Prostate gland (tissue), 2 donors: ENCODE measurements around the gene MRPL54. TPM values are rescaled to one million over a fixed set of nuclear protein-coding genes. Genes with fewer than 3 reads are reported as not detected.

Experiments used
- DNase-seq: peaks from one replicate; pipeline ENCODE4 v3.0.0-alpha.2; 2019; ENCODE audit warnings: low spot score
- H3K27ac ChIP-seq, 2 donors: fragments of 200-600 bp; sonication (generic); 2 replicates each; pipeline ENCODE4 v1.5.1; 2017 to 2019
- H3K27me3 ChIP-seq: fragments of 200-600 bp; sonication (generic); replicated peaks from 2 replicates; pipeline ENCODE4 v1.5.1; 2019; ENCODE audit not compliant: insufficient read depth
- H3K36me3 ChIP-seq, 2 donors: fragments of 200-600 bp; sonication (generic); 1 replicate in 1 of 2; 2 replicates in 1 of 2; pipeline versions ENCODE4 v1.5.1 to v1.8.1; 2017 to 2019
- H3K4me1 ChIP-seq: fragments of 200-600 bp; sonication (generic); replicated peaks from 2 replicates; pipeline ENCODE4 v1.5.1; 2019
- H3K4me3 ChIP-seq, 2 donors: fragments of 200-600 bp; sonication (generic); 2 replicates each; pipeline ENCODE4 v1.5.1; 2017 to 2019
- H3K9me3 ChIP-seq: fragments of 200-600 bp; sonication (generic); 2 replicates; pipeline ENCODE4 v1.5.1; 2017
- POLR2A ChIP-seq: fragments of 450-650 bp; IDR thresholded peaks from one replicate; pipeline ENCODE4 v1.6.1; 2016; ENCODE audit warnings: antibody characterized with exemption, mild to moderate bottlenecking
- POLR2AphosphoS5 ChIP-seq: sonication (generic); formaldehyde crosslinking; IDR thresholded peaks from one replicate; pipeline ENCODE4 v1.6.1; 2017; ENCODE audit warnings: antibody characterized with exemption
- WGBS: methylation state at CpG from one replicate; pipeline ENCODE4 v1.1.5; 2018; 5-methylcytosine and 5-hydroxymethylcytosine counted together
- intact Hi-C: fragments of 100-400 bp; cut with DNase I; formaldehyde crosslinking; loops from one replicate; pipeline ENCODE4 v1.14.2; 2022
- total RNA-seq, 2 donors: library from RNA; depleted of rRNA; stranded (reverse); fragments of >200 nt; gene quantifications; one replicate each; pipeline ENCODE4 v1.1.0, GENCODE V29; 2016
- TF ChIP-seq, protein P1 (sequence below), 4 experiments: fragments of 200-600 bp in 2 of 4; fragments of 450-650 bp in 2 of 4; sonication (generic) in 2 of 4; IDR thresholded peaks; 1 replicate in 3 of 4; 2 replicates in 1 of 4; pipeline ENCODE4 v1.5.1; 2016 to 2019; ENCODE audit warnings: antibody characterized with exemption in 4 of 4, mild to moderate bottlenecking in 2 of 4, moderate library complexity in 2 of 4

Gene MRPL54
- total RNA-seq, 2 donors from 2014 or later = 69.7 to 105 TPM

DNA sequence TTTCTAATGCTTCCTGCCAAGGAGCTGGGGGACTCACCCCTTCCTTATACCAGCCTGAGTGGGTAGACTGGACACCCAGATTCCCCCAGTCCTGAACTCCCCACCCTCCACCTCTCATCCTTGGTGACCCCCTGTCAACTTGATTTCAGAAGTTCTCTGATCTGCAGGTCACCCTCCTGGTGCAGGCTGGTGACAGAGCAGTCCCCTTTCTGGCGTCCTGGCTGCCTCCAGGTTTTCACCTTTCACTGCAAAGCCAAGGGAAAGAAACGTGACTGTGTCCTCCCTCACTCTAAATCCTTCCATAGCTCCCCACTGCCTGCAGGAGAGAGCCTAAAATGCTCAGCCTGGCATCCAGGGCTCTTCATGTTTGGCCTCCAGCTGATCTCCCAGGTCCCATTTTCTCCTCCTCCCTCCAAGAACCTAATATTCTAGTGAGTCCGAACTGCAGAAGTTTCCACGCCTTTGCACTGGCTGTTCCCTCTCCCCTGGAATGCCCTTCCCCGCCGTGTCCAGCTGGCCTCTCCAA, 27.8 kb downstream of the MRPL54 start:
- Histone ChIP-seq H3K36me3 (no peaks in the 10 kb centered on the region), H3K4me3 (no peak overlapping the region), H3K4me1 (no peaks in the 10 kb centered on the region), H3K9me3 (no peaks in the 10 kb centered on the region), H3K27ac (no peak overlapping the region), H3K27me3 (no peaks in the 10 kb centered on the region)
- intact Hi-C loops = no loop called here
- TF ChIP-seq, protein P1, sequence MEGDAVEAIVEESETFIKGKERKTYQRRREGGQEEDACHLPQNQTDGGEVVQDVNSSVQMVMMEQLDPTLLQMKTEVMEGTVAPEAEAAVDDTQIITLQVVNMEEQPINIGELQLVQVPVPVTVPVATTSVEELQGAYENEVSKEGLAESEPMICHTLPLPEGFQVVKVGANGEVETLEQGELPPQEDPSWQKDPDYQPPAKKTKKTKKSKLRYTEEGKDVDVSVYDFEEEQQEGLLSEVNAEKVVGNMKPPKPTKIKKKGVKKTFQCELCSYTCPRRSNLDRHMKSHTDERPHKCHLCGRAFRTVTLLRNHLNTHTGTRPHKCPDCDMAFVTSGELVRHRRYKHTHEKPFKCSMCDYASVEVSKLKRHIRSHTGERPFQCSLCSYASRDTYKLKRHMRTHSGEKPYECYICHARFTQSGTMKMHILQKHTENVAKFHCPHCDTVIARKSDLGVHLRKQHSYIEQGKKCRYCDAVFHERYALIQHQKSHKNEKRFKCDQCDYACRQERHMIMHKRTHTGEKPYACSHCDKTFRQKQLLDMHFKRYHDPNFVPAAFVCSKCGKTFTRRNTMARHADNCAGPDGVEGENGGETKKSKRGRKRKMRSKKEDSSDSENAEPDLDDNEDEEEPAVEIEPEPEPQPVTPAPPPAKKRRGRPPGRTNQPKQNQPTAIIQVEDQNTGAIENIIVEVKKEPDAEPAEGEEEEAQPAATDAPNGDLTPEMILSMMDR (IDR thresholded peaks at IDR 0.05) = no peak
- no peak for TF ChIP-seq POLR2A
- no peak for TF ChIP-seq POLR2AphosphoS5
- DNase-seq = no peak
- 77% methylated on average over 6 of the region's 6 CpGs for WGBS

- intact Hi-C loops = no loop called here
- Histone ChIP-seq H3K9me3 (no peaks in the 10 kb centered on the region), H3K27me3 (no peaks in the 10 kb centered on the region), H3K4me3 (no peak overlapping the region), H3K27ac (no peak overlapping the region), H3K36me3 (no peaks in the 10 kb centered on the region), H3K4me1 (no peaks in the 10 kb centered on the region)
- TF ChIP-seq POLR2AphosphoS5 (no peak), POLR2A (no peak)
- TF ChIP-seq, protein P1 (IDR thresholded peaks at IDR 0.05) = no peak
- DNase-seq = no peak
- WGBS = 83% methylated on average over 7 of the region's 7 CpGs
Observed at GRCh38 chr19:3790941-3791340, 28.5 kb downstream of the MRPL54 start.

GRCh38 chr19:3792114-3792513, 29.6 kb downstream of the MRPL54 start:
- no peaks in the 10 kb centered on the region for H3K36me3 ChIP-seq
- 69% methylated on average over 3 of the region's 3 CpGs for WGBS
- no peaks in the 10 kb centered on the region for H3K9me3 ChIP-seq
- no peaks in the 10 kb centered on the region for H3K4me1 ChIP-seq
- DNase-seq = no peak
- intact Hi-C loops = no loop called here
- no peak overlapping the region for H3K27ac ChIP-seq
- TF ChIP-seq, protein P1 (IDR thresholded peaks at IDR 0.05) = no peak
- TF ChIP-seq POLR2AphosphoS5 (no peak), POLR2A (no peak)
- H3K27me3 ChIP-seq = no peaks in the 10 kb centered on the region
- no peak overlapping the region for H3K4me3 ChIP-seq

GRCh38 chr19:3793799-3794198, 31.3 kb downstream of the MRPL54 start:
- no peak overlapping the region for H3K27ac ChIP-seq
- no peaks in the 10 kb centered on the region for H3K9me3 ChIP-seq
- no peak overlapping the region for H3K4me3 ChIP-seq
- no peaks in the 10 kb centered on the region for H3K36me3 ChIP-seq
- 97% methylated on average over 3 of the region's 3 CpGs for WGBS
- TF ChIP-seq, protein P1 (IDR thresholded peaks at IDR 0.05) = no peak
- TF ChIP-seq POLR2A (no peak), POLR2AphosphoS5 (no peak)
- DNase-seq = no peak
- H3K27me3 ChIP-seq = no peaks in the 10 kb centered on the region
- intact Hi-C loops = no loop called here
- no peaks in the 10 kb centered on the region for H3K4me1 ChIP-seq

DNA sequence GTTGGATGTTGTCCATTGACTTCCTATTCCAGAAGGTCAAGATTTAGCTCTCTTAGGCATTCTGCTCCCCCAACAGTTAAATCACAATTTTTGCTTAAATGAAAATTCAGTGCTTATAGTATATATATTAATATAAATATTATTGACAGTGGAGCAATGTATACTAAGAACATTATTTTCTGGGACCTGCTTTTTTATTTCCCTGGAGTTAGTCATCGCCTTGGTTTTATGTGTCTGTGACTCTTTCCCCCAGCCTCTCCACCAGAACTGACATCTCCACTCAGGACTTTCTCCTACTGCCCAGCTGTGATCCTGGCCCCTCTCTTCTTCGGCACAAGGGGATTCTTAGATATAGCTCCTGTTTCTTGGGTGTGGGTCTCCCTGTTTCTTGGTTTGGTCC, 33.9 kb downstream of the MRPL54 start:
- H3K9me3 ChIP-seq = no peaks in the 10 kb centered on the region
- no peak overlapping the region for H3K4me3 ChIP-seq
- no peak overlapping the region for H3K27ac ChIP-seq
- intact Hi-C loops = no loop called here
- H3K4me1 ChIP-seq = no peaks in the 10 kb centered on the region
- WGBS = 97% methylated on average over 2 of the region's 2 CpGs
- H3K27me3 ChIP-seq = no peaks in the 10 kb centered on the region
- no peaks in the 10 kb centered on the region for H3K36me3 ChIP-seq
- TF ChIP-seq POLR2A (no peak), POLR2AphosphoS5 (no peak)
- TF ChIP-seq, protein P1 (IDR thresholded peaks at IDR 0.05) = no peak
- no peak for DNase-seq
